Lower leg skin (tissue), 4 donors: ENCODE data around the gene BAMBI. TPM values are rescaled to one million over a fixed set of nuclear protein-coding genes. Genes with fewer than 3 reads are reported as not detected.

Source experiments
- DNase-seq, 2 donors: peaks; one replicate each; pipeline ENCODE4 v3.0.0-alpha.2; 2019; ENCODE audit warnings: low spot score in 2 of 2
- H3K4me3 ChIP-seq: fragments of 200-600 bp; sonication (generic); 2 replicates; pipeline ENCODE4 v1.5.1; 2017; ENCODE audit warnings: mild to moderate bottlenecking, low read depth; ENCODE audit not compliant: poor library complexity, severe bottlenecking
- POLR2A ChIP-seq, 2 donors: fragments of 450-650 bp; IDR thresholded peaks; one replicate each; pipeline ENCODE4 v1.6.1; 2016 to 2017; ENCODE audit warnings: antibody characterized with exemption in 2 of 2, mild to moderate bottlenecking in 1 of 2, moderate library complexity in 1 of 2
- WGBS, 2 donors: methylation state at CpG; one replicate each; pipeline ENCODE4 v1.1.5; 2018; 5-methylcytosine and 5-hydroxymethylcytosine counted together
- intact Hi-C: fragments of 100-400 bp; cut with DNase I; formaldehyde crosslinking; loops from one replicate; pipeline ENCODE4 v1.15.0; 2023; ENCODE audit warnings: low total_unique reads
- total RNA-seq, 4 donors: library from RNA; depleted of rRNA; stranded (reverse); fragments of >200 nt; gene quantifications; one replicate each; pipeline ENCODE4 v1.1.0, GENCODE V29; 2016
- TF ChIP-seq, protein P1 (sequence below), 3 donors: fragments of 450-650 bp; IDR thresholded peaks; one replicate each; pipeline ENCODE4 v1.5.1; 2016; ENCODE audit warnings: antibody characterized with exemption in 3 of 3, mild to moderate bottlenecking in 3 of 3, moderate library complexity in 2 of 3

BAMBI gene
- total RNA-seq, 4 donors from 2014 or later, result 4.0 to 14.8 (median 11.1) TPM

DNA sequence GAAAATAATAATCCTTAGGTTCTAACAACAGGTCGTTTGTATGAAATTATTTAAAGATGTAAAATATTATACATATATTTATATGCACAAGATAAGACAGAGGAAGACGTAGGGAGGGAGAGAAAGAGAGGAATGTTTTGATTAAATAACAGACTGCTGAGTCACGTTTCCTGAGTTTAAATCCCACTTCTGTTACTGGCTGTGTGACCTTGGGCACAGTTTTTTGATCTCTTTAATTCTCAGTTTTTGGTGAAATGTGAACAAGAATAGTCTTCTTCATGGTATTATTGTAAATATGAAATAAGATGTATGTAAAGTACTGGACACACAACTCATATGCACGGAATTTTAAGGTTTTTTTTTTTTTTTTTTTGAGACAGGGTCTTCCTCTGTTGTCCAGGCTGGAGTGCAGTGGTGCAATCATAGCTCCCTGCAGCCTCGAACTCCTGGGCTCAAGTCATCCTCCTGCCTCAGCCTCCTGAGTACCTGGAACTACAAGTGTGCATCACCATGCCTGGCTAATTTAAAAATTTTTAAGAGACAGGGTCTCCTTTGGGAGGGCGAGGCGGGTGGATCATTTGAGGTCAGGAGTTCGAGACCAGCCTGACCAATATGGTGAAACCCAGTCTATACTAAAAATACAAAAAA lies 42.6 kb downstream of the BAMBI start:
- intact Hi-C loops, result no loop called here
- H3K4me3 ChIP-seq, result no peak overlapping the region
- no peak for TF ChIP-seq POLR2A (IDR thresholded peaks at IDR 0.05)
- TF ChIP-seq, protein P1, sequence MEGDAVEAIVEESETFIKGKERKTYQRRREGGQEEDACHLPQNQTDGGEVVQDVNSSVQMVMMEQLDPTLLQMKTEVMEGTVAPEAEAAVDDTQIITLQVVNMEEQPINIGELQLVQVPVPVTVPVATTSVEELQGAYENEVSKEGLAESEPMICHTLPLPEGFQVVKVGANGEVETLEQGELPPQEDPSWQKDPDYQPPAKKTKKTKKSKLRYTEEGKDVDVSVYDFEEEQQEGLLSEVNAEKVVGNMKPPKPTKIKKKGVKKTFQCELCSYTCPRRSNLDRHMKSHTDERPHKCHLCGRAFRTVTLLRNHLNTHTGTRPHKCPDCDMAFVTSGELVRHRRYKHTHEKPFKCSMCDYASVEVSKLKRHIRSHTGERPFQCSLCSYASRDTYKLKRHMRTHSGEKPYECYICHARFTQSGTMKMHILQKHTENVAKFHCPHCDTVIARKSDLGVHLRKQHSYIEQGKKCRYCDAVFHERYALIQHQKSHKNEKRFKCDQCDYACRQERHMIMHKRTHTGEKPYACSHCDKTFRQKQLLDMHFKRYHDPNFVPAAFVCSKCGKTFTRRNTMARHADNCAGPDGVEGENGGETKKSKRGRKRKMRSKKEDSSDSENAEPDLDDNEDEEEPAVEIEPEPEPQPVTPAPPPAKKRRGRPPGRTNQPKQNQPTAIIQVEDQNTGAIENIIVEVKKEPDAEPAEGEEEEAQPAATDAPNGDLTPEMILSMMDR (IDR thresholded peaks at IDR 0.05), result no peak
- 58 to 59% methylated on average over 8 of the region's 8 CpGs for WGBS, 2 donors
- peak in 1 of 2 donors; percentile 34 for DNase-seq

DNA sequence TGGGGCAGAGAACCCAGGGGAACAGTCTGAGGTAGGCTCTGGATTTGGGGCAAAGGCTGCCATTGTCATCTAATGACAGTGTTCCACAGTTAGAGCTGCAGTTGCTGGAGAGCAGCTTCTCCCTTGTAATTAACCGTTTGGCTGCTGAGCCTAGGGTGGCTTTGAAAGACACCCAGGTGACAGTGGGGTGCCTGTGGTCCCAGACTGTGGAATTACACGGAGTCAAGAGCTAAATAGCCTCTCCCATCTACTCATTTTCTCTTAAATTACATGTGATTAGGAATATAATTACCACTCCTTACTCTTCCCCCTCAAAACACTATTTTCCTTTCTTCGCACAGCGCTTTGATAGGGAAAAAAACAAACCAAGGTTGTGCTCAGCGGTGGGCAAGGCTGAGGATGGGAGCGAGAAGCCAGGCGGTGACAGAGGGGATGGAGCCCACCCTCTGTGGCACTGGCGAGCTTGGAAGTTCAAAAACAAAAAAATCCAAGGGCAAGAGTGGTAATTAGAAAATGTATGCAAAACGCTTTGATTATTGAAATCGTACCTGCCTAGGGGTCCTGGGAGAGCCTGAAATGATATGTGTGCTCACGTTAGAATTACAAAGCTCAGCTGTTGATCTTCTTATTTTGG lies 44.1 kb downstream of the BAMBI start:
- WGBS, 2 donors, result 52 to 55% methylated on average over 11 of the region's 11 CpGs
- intact Hi-C loops, result no loop called here
- DNase-seq, result no peak
- TF ChIP-seq, protein P1 (IDR thresholded peaks at IDR 0.05), result no peak
- TF ChIP-seq POLR2A (IDR thresholded peaks at IDR 0.05), result no peak
- no peak overlapping the region for H3K4me3 ChIP-seq

DNA sequence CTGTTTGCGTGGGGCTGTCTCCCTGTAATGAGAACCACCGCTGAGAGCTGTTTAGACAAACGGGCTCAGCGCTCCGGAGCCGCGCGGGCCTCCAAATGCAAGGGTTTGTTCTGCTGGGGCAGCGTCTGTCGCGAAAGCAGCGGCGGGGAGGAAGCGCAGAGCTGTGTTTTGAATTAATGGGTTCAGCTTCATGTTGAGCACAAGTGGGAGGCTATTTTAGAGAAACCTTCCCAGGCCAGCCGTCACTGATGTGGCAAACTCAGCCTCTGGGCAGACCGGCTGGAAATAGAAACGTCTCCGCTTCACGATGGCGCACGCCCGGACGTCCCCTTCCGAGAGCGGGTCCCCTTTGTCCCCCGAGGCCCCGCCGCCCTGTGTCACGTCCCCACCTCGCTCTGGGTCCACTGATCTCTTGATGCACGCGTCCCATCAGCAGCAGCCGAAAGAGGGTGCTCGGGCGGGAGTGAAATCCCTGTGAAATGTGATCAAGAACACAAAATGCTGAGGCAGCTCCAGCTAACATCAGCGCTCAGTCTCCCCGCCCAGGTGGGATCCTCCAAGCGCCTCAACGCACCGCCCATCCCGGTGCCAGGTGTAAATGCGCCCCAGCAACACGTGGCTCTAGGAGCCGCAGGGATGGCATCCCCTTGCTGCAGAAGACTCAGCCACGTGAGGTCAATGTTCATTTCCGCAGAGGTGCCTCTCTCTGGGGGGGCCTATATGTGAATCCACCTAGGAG lies 44.9 kb downstream of the BAMBI start:
- TF ChIP-seq, protein P1 (IDR thresholded peaks at IDR 0.05), result no peak
- no peak for TF ChIP-seq POLR2A (IDR thresholded peaks at IDR 0.05)
- 3% methylated on average over 45 to 46 of the region's 46 CpGs for WGBS, 2 donors
- intact Hi-C loops, result no loop called here
- no peak for DNase-seq
- H3K4me3 ChIP-seq, result no peak overlapping the region

DNA sequence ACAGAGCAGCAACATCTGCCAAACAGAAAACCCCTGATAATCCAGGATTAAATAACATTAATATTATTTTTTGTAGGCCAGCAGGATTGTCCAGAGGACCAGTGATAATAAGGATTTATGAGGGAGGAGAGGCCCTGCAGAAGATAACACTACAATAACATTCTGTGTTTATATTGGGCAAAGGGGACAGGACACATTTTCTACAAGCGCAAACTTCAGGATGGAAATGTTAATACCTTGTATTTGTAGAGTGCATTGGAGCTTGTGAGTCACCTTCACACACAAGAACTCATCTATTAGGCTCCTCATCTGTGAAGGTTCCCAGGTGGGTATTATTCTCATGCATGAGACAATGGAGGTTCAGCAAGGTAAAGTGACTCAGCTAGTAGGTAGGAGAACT lies 51.0 kb downstream of the BAMBI start:
- DNase-seq, result no peak
- no peak for TF ChIP-seq POLR2A (IDR thresholded peaks at IDR 0.05)
- H3K4me3 ChIP-seq, result no peak overlapping the region
- 93 to 96% methylated on average over 1 of the region's 1 CpG for WGBS, 2 donors
- intact Hi-C loops, result no loop called here

DNA sequence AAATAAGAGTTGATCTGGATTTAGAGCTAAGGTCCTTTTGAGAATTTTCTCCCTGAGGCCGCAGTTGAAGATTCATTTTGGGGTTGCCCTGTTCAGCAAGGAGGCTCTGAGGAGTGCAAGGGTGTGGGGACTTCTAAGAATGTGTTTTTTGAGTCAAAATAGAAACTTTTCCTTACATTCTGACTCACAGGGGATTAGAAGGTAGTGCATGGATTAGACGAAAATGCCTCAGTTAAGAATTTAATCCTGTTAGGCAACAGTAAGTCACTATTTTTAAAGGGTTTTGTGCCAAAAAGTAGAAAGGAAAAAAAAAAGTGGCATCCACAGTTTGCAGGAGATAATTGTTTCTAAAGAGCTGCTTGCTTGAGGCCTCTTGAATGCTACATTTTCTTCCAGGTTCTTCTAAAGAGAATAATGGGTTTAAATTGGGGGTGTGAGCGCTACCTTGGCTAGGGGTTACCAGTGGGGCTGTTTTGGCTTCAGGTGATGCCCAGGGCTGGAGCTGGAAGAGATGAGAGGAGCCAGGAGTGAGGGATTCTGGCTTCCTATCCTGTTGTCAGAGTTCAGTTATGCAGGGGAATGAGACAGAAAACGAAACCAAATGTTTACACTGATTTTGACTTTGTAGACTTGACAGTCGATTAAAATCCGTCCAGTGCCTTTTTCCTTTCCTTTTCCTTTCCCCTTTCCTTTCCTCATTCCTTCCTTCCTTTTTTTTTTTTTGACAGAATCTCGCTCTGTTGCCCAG lies 52.9 kb downstream of the BAMBI start:
- no peak overlapping the region for H3K4me3 ChIP-seq
- WGBS, 2 donors, result 68 to 71% methylated on average over 7 of the region's 7 CpGs
- intact Hi-C loops, result no loop called here

More for the DNA sequence above, 52.9 kb downstream of the BAMBI start:
- peak in 1 of 2 donors; percentile 7 for DNase-seq
- TF ChIP-seq, protein P1 (IDR thresholded peaks at IDR 0.05), result no peak
- TF ChIP-seq POLR2A (IDR thresholded peaks at IDR 0.05), result no peak
